Peyer's patch (tissue), 4 donors: ENCODE results near the gene PHLDA3. TPM values are rescaled to one million over a fixed set of nuclear protein-coding genes. Genes with fewer than 3 reads are reported as not detected.
A peak's percentile ranks its signal among the peaks of the same experiment; 100 is the strongest.

Source experiments
- DNase-seq, 3 donors: peaks; one replicate each; pipeline ENCODE4 v3.0.0-alpha.2; 2017 to 2019
- H3K27ac ChIP-seq, 4 donors: fragments of 200-600 bp; sonication (generic); one replicate each; pipeline ENCODE4 v1.5.1; 2016 to 2019
- H3K27me3 ChIP-seq, 2 donors: fragments of 200-600 bp; sonication (generic); one replicate each; pipeline ENCODE4 v1.5.1; 2019
- H3K36me3 ChIP-seq, 3 donors: fragments of 200-600 bp; sonication (generic); one replicate each; pipeline ENCODE4 v1.5.1; 2016 to 2019
- H3K4me1 ChIP-seq, 4 donors: fragments of 200-600 bp; sonication (generic); one replicate each; pipeline ENCODE4 v1.5.1; 2016 to 2019
- H3K4me3 ChIP-seq, 4 donors: fragments of 200-600 bp; sonication (generic); 1 replicate in 3 of 4; 2 replicates in 1 of 4; pipeline ENCODE4 v1.5.1; 2016 to 2019; ENCODE audit warnings: mild to moderate bottlenecking in 1 of 4
- H3K9me3 ChIP-seq, 4 donors: fragments of 200-600 bp; sonication (generic); one replicate each; pipeline ENCODE4 v1.5.1; 2016 to 2019; ENCODE audit warnings: mild to moderate bottlenecking in 1 of 4
- CTCF ChIP-seq, 6 experiments: fragments of 450-650 bp in 4 of 6; fragments of 200-600 bp in 2 of 6; sonication (generic) in 1 of 6; IDR thresholded peaks; one replicate each; pipeline ENCODE4 v1.5.1; 2017 to 2019; ENCODE audit warnings: antibody characterized with exemption in 6 of 6, mild to moderate bottlenecking in 3 of 6, moderate library complexity in 1 of 6
- POLR2A ChIP-seq, 2 donors: fragments of 450-650 bp; IDR thresholded peaks; one replicate each; pipeline ENCODE4 v1.5.1; 2017; ENCODE audit warnings: antibody characterized with exemption in 2 of 2, mild to moderate bottlenecking in 2 of 2, moderate library complexity in 2 of 2
- total RNA-seq, 4 donors: library from RNA; depleted of rRNA; stranded (reverse); fragments of >200 nt; gene quantifications; one replicate each; pipeline ENCODE4 v1.1.0, GENCODE V29; 2016

PHLDA3 gene
- total RNA-seq, 4 donors from 2014 or later, result 4.4 to 43.7 (median 5.2) TPM

DNA sequence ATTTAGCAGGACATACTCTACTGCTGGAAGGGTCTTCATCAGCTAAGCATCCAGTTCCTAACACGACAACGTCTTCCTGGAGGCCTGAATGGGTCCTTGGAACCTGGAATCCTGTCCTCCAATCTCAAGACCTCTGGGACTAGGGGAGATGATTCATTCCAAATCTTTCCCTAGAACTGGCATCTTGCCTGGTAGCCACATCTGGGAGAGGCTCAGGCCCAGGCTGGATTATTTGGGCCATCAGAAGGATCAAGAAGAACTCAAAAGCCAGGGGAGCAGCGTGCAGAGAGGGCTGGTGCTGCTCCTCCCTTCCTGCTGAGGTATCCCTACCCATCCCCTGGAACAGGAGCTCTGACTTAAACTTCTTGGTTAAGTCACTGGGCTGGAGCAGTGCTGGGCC lies 2.8 kb upstream of the PHLDA3 start:
- Histone ChIP-seq H3K27me3 (no peaks in the 10 kb centered on the region), H3K9me3 (no peaks in the 10 kb centered on the region), H3K36me3 (no peaks in the 10 kb centered on the region), H3K27ac (no peak overlapping the region), H3K4me3 (no peak overlapping the region), H3K4me1 (peaks cover 0 to 22% (median 4%) of the 10 kb centered on the region in 4 donors)
- no peak for TF ChIP-seq POLR2A (IDR thresholded peaks at IDR 0.05)
- no peak for TF ChIP-seq CTCF (IDR thresholded peaks at IDR 0.05)
- DNase-seq, result no peak

DNA sequence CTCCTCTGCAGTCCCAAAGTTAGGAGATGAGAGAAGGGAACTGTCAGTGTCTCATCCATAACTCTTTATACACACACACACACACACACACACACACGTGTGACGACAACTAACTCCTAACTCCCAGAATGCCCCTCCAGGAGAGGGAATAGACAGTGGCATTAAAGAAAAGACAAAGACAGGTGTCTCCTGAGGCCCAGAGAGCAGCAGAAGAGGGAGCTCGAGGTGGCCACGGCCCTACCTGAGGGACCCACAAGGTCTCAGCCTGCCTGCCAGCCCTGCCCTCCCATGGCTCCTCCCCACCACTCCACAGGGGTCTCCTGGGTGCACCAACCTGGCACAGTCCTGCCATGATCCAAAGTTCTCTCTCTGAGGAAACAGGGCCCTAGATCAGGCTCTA lies 1.6 kb upstream of the PHLDA3 start:
- Histone ChIP-seq H3K9me3 (no peaks in the 10 kb centered on the region), H3K27me3 (no peaks in the 10 kb centered on the region), H3K4me3 (no peak overlapping the region), H3K4me1 (peaks cover 0 to 23% (median 4%) of the 10 kb centered on the region in 4 donors), H3K36me3 (no peaks in the 10 kb centered on the region), H3K27ac (no peak overlapping the region)
- no peak for DNase-seq
- TF ChIP-seq POLR2A (IDR thresholded peaks at IDR 0.05) (no peak), CTCF (IDR thresholded peaks at IDR 0.05) (no peak)

GRCh38 chr1:201469645-201470074 lies 672 bp upstream of the PHLDA3 start:
- peak overlapping the region in 3 of 4 donors; percentile 49 to 76 (median 74) for H3K4me3 ChIP-seq
- H3K36me3 ChIP-seq, result no peaks in the 10 kb centered on the region
- peak overlapping the region; percentile 73 to 92 (median 80) for H3K27ac ChIP-seq
- TF ChIP-seq POLR2A (IDR thresholded peaks at IDR 0.05), result no peak
- TF ChIP-seq CTCF (IDR thresholded peaks at IDR 0.05), result no peak
- no peak for DNase-seq
- no peaks in the 10 kb centered on the region for H3K9me3 ChIP-seq
- H3K27me3 ChIP-seq, result no peaks in the 10 kb centered on the region
- peaks cover 0 to 19% (median 4%) of the 10 kb centered on the region in 4 donors for H3K4me1 ChIP-seq

DNA sequence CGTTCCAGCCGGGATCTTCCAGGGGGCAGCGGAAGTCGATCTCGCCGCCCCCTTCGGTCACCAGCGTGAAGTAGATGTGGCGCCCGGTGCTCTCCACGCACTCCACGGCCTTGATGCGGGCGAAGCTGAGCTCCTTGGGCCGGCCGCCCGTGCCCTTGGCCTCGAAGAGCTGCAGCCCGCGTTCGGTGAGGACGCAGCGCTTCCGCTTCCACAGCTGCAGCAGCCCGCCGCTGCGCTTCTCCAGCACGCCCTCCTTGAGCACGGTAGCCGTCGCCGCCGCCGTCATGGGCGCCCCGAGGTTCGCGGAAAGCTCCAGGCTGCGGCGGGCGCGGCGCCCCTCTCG lies 516 bp downstream of the PHLDA3 start:
- Histone ChIP-seq H3K27ac (peak overlapping the region; percentile 73 to 92 (median 80)), H3K36me3 (no peaks in the 10 kb centered on the region), H3K9me3 (no peaks in the 10 kb centered on the region), H3K27me3 (no peaks in the 10 kb centered on the region), H3K4me1 (peaks cover 0 to 19% (median 4%) of the 10 kb centered on the region in 4 donors), H3K4me3 (peak overlapping the region; percentile 48 to 76 (median 62))
- no peak for DNase-seq
- TF ChIP-seq POLR2A (IDR thresholded peaks at IDR 0.05) (no peak), CTCF (IDR thresholded peaks at IDR 0.05) (no peak)

DNA sequence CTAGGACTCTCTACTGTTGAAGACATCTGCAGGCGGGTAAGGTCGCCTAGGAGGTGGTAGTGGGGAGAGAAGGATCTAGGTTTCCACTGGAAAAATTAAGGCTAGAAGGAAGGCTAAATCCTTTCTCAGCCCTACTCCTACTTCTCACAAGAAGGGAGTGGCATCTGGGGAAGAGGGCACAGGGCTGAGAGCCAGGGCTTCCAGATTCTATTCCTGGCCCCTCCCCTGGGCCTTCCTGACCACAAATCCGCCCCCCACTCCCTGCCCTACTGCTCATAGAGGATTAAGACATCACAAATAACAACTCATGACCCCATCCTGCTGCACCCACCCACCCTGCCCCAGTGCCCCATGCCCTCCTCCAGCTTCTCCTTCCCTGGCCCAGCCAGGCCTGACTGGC lies 2.5 kb downstream of the PHLDA3 start:
- no peak for DNase-seq
- H3K4me1 ChIP-seq, result peaks cover 0 to 28% (median 4%) of the 10 kb centered on the region in 4 donors
- no peaks in the 10 kb centered on the region for H3K9me3 ChIP-seq
- H3K27me3 ChIP-seq, result no peaks in the 10 kb centered on the region
- no peak for TF ChIP-seq CTCF (IDR thresholded peaks at IDR 0.05)
- no peak for TF ChIP-seq POLR2A (IDR thresholded peaks at IDR 0.05)
- no peaks in the 10 kb centered on the region for H3K36me3 ChIP-seq
- H3K27ac ChIP-seq, result peak overlapping the region in 3 of 4 donors; percentile 32 to 92 (median 46)
- H3K4me3 ChIP-seq, result peak overlapping the region in 1 of 4 donors; percentile 76
